HEK293T (cell line): ENCODE measurements around the gene LAMTOR3.

Experiments used
- CTCF ChIA-PET: fragments of 350-600 bp; formaldehyde crosslinking; extraction: SDS; loops from one replicate; lab custom pipeline; 2021; ENCODE audit warnings: antibody characterized with exemption, inconsistent platforms; lab: Yijun Ruan, JAX
- POLR2A ChIA-PET: fragments of 350-600 bp; formaldehyde crosslinking; extraction: SDS; loops from one replicate; lab custom pipeline; 2020; ENCODE audit warnings: antibody characterized with exemption, inconsistent platforms; lab: Yijun Ruan, JAX
- DNase-seq: peaks from one replicate; pipeline ENCODE4 v3.0.0; 2012; ENCODE audit warnings: mixed read lengths; ENCODE audit errors: extremely low spot score
- ARNT ChIP-seq: fragments of 450-650 bp; IDR thresholded peaks from 2 replicates; pipeline ENCODE4 v1.6.1; 2017; ENCODE audit warnings: mild to moderate bottlenecking
- BHLHE40 ChIP-seq: fragments of 450-650 bp; IDR thresholded peaks from 2 replicates; pipeline ENCODE4 v1.6.1; 2016; ENCODE audit warnings: mild to moderate bottlenecking, moderate library complexity, borderline replicate concordance
- CTBP1 ChIP-seq: fragments of 450-650 bp; IDR thresholded peaks from 2 replicates; pipeline ENCODE4 v1.6.1; 2016; ENCODE audit warnings: borderline replicate concordance
- ELF4 ChIP-seq: fragments of 450-650 bp; IDR thresholded peaks from 2 replicates; pipeline ENCODE4 v1.6.1; 2017; ENCODE audit warnings: antibody characterized with exemption
- FOXA1 ChIP-seq: fragments of 450-650 bp; IDR thresholded peaks from 2 replicates; pipeline ENCODE4 v1.6.1; 2016; ENCODE audit warnings: mild to moderate bottlenecking
- FOXK2 ChIP-seq: fragments of 450-650 bp; IDR thresholded peaks from 2 replicates; pipeline ENCODE4 v1.6.1; 2016; ENCODE audit warnings: mild to moderate bottlenecking
- FOXM1 ChIP-seq: fragments of 450-650 bp; IDR thresholded peaks from 2 replicates; pipeline ENCODE4 v1.6.1; 2017; ENCODE audit warnings: mild to moderate bottlenecking, borderline replicate concordance
- HDGF ChIP-seq: fragments of 450-650 bp; IDR thresholded peaks from 2 replicates; pipeline ENCODE4 v1.6.1; 2017; ENCODE audit warnings: antibody characterized with exemption, borderline replicate concordance
- L3MBTL2 ChIP-seq: fragments of 450-650 bp; conservative IDR thresholded peaks from 2 replicates; pipeline ENCODE4 v1.6.1; 2016; ENCODE audit warnings: mild to moderate bottlenecking
- LEF1 ChIP-seq: fragments of 450-650 bp; IDR thresholded peaks from 2 replicates; pipeline ENCODE4 v1.6.1; 2017; ENCODE audit warnings: mild to moderate bottlenecking, borderline replicate concordance
- NFRKB ChIP-seq: fragments of 450-650 bp; IDR thresholded peaks from 2 replicates; pipeline ENCODE4 v1.6.1; 2016; ENCODE audit warnings: mild to moderate bottlenecking, moderate library complexity
- PKNOX1 ChIP-seq: fragments of 450-650 bp; IDR thresholded peaks from 2 replicates; pipeline ENCODE4 v1.6.1; 2016
- SP1 ChIP-seq: fragments of 450-650 bp; IDR thresholded peaks from 2 replicates; pipeline ENCODE4 v1.6.1; 2017
- SUZ12 ChIP-seq: fragments of 450-650 bp; IDR thresholded peaks from 2 replicates; pipeline ENCODE4 v1.6.1; 2016; ENCODE audit warnings: mild to moderate bottlenecking
- TARDBP ChIP-seq: fragments of 450-650 bp; IDR thresholded peaks from 2 replicates; pipeline ENCODE4 v1.6.1; 2016
- ZNF384 ChIP-seq: fragments of 450-650 bp; IDR thresholded peaks from 2 replicates; pipeline ENCODE4 v1.6.1; 2016

The LAMTOR3 gene

GRCh38 chr4:99860521-99860920 is 33.7 kb downstream of the LAMTOR3 start:
- DNase-seq: no peak
- POLR2A ChIA-PET: no interaction called here
- CTCF ChIA-PET: no interaction called here
- TF ChIP-seq ARNT (no peak), CTBP1 (no peak), SP1 (no peak)

GRCh38 chr4:99859618-99860017 is 34.6 kb downstream of the LAMTOR3 start:
- ChIA-PET CTCF (no interaction called here), POLR2A (no interaction called here)
- TF ChIP-seq SUZ12 (no peak), TARDBP (no peak), FOXM1 (no peak)
- no peak for DNase-seq

DNA sequence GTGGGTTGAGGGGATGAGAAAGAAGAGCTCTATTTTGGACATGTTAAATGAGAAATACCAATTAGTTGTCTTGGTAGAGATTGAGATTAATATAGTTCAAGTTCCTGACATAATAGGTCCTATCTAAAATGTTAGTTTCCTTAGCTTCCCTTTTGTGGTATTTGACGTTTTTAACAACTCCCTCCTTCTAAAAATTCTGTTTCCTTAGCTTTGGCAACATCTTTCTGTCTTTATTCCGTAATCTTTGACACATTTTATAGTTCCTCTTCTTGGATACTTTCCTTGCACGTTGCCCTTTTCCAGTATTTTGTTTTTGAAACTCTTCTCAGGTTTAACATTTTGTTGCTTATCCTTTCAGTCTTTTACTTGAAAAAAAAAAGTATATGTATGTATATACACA is 36.9 kb downstream of the LAMTOR3 start:
- no peak for DNase-seq
- ChIA-PET CTCF (no interaction called here), POLR2A (no interaction called here)
- TF ChIP-seq FOXA1 (no peak), TARDBP (no peak), PKNOX1 (no peak), HDGF (no peak), BHLHE40 (no peak), FOXK2 (no peak), L3MBTL2 (no peak), SP1 (no peak), ELF4 (no peak), NFRKB (no peak), CTBP1 (no peak)

DNA sequence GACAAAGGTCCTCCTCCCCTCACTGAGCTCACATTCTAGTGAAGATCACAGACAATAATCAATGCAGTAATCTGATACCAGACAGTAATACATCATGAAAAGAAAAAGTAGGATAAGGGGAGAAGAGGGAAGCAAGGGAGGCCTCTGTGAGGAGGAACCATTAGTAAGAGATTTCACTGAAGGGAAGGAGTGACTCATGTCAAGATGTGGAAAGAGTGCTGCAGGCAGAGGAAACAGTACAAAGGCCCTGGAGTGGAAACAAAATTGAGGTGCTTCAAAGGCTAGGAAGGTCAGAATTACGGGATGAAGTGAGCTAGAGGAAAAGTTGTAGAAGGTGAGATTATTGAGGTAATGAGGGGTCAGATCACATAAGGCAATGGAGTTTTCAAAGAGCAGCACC is 38.1 kb downstream of the LAMTOR3 start:
- TF ChIP-seq PKNOX1: no peak
- TF ChIP-seq FOXA1: no peak
- no peak for TF ChIP-seq FOXM1
- TF ChIP-seq ARNT: no peak
- no peak for TF ChIP-seq LEF1
- no peak for TF ChIP-seq NFRKB
- no peak for TF ChIP-seq SUZ12
- no peak for TF ChIP-seq ZNF384
- TF ChIP-seq BHLHE40: no peak
- CTCF ChIA-PET: no interaction called here
- DNase-seq: no peak
- POLR2A ChIA-PET: no interaction called here

GRCh38 chr4:99855678-99856077 is 38.5 kb downstream of the LAMTOR3 start:
- ChIA-PET CTCF (no interaction called here), POLR2A (no interaction called here)
- TF ChIP-seq L3MBTL2: no peak
- no peak for TF ChIP-seq TARDBP
- TF ChIP-seq ARNT: no peak
- TF ChIP-seq ELF4: no peak
- no peak for TF ChIP-seq SUZ12
- DNase-seq: no peak

- ChIA-PET CTCF (no interaction called here), POLR2A (no interaction called here)
- no peak for DNase-seq
- no peak for TF ChIP-seq PKNOX1
- TF ChIP-seq ARNT: no peak
- TF ChIP-seq FOXA1: no peak
- TF ChIP-seq FOXM1: no peak
- TF ChIP-seq ELF4: no peak
- TF ChIP-seq L3MBTL2: no peak
- TF ChIP-seq LEF1: no peak
- no peak for TF ChIP-seq NFRKB
- no peak for TF ChIP-seq FOXK2
- no peak for TF ChIP-seq ZNF384
- TF ChIP-seq TARDBP: no peak
- TF ChIP-seq BHLHE40: no peak
- TF ChIP-seq SP1: no peak
- no peak for TF ChIP-seq HDGF
- no peak for TF ChIP-seq CTBP1
- no peak for TF ChIP-seq SUZ12
These were observed 40.2 kb downstream of the LAMTOR3 start for GRCh38 chr4:99853999-99854398.

DNA sequence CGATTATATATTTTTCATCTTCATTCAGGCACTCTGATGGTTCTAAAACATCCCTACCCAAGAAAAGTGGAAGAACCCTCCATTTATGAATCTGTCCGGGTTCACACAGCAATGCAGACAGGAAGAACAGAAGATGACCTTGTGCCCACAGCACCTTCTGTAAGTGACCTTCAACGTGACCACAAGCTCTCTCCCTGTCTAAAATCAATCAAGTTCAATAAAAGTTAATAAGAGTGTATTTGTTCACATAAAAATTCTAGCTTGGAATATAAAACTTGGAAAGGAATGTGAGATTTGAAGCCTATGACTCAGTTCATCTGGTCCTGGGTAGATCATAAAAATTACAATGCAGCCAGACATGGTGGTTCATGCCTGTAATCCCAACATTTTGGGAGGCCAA is 41.0 kb downstream of the LAMTOR3 start:
- TF ChIP-seq NFRKB (no peak), ZNF384 (no peak)
- CTCF ChIA-PET: no interaction called here
- POLR2A ChIA-PET: no interaction called here
- DNase-seq: no peak

DNA sequence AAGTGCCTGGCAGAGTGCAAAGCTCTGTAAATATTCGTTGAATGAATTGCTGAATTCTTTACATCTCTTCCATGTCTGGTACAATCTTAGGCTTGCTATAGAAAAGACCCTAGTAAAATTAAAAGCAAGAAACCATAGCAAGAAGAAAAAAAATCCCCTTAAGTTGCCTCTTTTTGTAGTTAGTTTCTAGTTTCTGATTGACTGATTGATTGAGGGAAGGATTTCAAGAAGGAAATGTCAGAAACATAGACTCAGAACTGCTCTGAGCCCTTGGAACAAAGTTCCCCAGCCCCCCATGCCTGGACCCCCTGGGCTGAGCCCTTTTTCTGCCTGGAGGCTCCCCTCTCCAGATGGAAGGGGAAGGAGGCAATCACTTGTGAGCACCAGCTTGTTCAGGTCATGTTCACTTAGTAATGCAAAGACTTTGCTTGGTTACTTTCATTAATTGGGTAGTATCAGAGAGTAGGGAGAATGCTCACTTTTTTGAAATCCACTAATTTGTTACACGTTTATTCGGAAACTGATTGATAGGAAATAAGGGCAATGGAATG is 42.0 kb downstream of the LAMTOR3 start:
- POLR2A ChIA-PET: no interaction called here
- no peak for TF ChIP-seq ZNF384
- no peak for TF ChIP-seq FOXK2
- no peak for TF ChIP-seq FOXM1
- no peak for TF ChIP-seq PKNOX1
- no peak for DNase-seq
- CTCF ChIA-PET: no interaction called here
